ENCODE results near the gene TRPM3. TPM values are rescaled to one million over a fixed set of nuclear protein-coding genes. Genes with fewer than 3 reads are reported as not detected.

Gene TRPM3
- total RNA-seq, 4 donors from 2014 or later: 0.11 to 1.3 (median 0.21) TPM

- no peak for DNase-seq (ENCODE audit: low spot score in 2 of 2)
- Histone ChIP-seq H3K4me3 (no peak overlapping the region), H3K9me3 (no peaks in the 10 kb centered on the region), H3K27me3 (no peaks in the 10 kb centered on the region), H3K4me1 (peaks cover 22% of the 10 kb centered on the region), H3K27ac (peak overlapping the region; percentile 59), H3K36me3 (no peaks in the 10 kb centered on the region)
- TF ChIP-seq EP300 (IDR thresholded peaks at IDR 0.05) (no peak), CTCF (IDR thresholded peaks at IDR 0.05) (no peak), POLR2AphosphoS5 (IDR thresholded peaks at IDR 0.05) (no peak), POLR2A (IDR thresholded peaks at IDR 0.05) (no peak)
- 49% methylated on average over 6 of the region's 6 CpGs for WGBS
Measured at GRCh38 chr9:70495514-70495913, 625.9 kb downstream of the TRPM3 start.

GRCh38 chr9:70494221-70494620, 627.2 kb downstream of the TRPM3 start:
- no peaks in the 10 kb centered on the region for H3K36me3 ChIP-seq
- TF ChIP-seq POLR2A (IDR thresholded peaks at IDR 0.05): no peak
- H3K4me3 ChIP-seq: no peak overlapping the region
- H3K9me3 ChIP-seq: no peaks in the 10 kb centered on the region
- 68% methylated on average over 5 of the region's 5 CpGs for WGBS
- DNase-seq (ENCODE audit: low spot score in 2 of 2): no peak
- H3K4me1 ChIP-seq: peaks cover 27% of the 10 kb centered on the region
- peak overlapping the region; percentile 58 for H3K27ac ChIP-seq
- H3K27me3 ChIP-seq: no peaks in the 10 kb centered on the region

- Histone ChIP-seq H3K4me3 (no peak overlapping the region), H3K27me3 (no peaks in the 10 kb centered on the region), H3K36me3 (no peaks in the 10 kb centered on the region), H3K9me3 (no peaks in the 10 kb centered on the region), H3K4me1 (peaks cover 39% of the 10 kb centered on the region), H3K27ac (no peak overlapping the region)
- 87% methylated on average over 9 of the region's 9 CpGs for WGBS
- TF ChIP-seq POLR2A (IDR thresholded peaks at IDR 0.05) (no peak), POLR2AphosphoS5 (IDR thresholded peaks at IDR 0.05) (no peak), EP300 (IDR thresholded peaks at IDR 0.05) (no peak), CTCF (IDR thresholded peaks at IDR 0.05) (no peak)
- no peak for DNase-seq (ENCODE audit: low spot score in 2 of 2)
Measured at GRCh38 chr9:70493029-70493428, 628.4 kb downstream of the TRPM3 start.

- Histone ChIP-seq H3K9me3 (no peaks in the 10 kb centered on the region), H3K27ac (no peak overlapping the region), H3K4me1 (peaks cover 44% of the 10 kb centered on the region), H3K36me3 (no peaks in the 10 kb centered on the region), H3K4me3 (no peak overlapping the region), H3K27me3 (no peaks in the 10 kb centered on the region)
- DNase-seq (ENCODE audit: low spot score in 2 of 2): no peak
- WGBS: 53% methylated on average over 2 of the region's 2 CpGs
- TF ChIP-seq POLR2A (IDR thresholded peaks at IDR 0.05): no peak
Measured at GRCh38 chr9:70492319-70492777, 629.1 kb downstream of the TRPM3 start.

GRCh38 chr9:70491426-70492318, 629.7 kb downstream of the TRPM3 start:
- H3K36me3 ChIP-seq: no peaks in the 10 kb centered on the region
- H3K27me3 ChIP-seq: no peaks in the 10 kb centered on the region
- DNase-seq (ENCODE audit: low spot score in 2 of 2): no peak
- peaks cover 44% of the 10 kb centered on the region for H3K4me1 ChIP-seq
- H3K27ac ChIP-seq: no peak overlapping the region
- no peak for TF ChIP-seq POLR2A (IDR thresholded peaks at IDR 0.05)
- TF ChIP-seq POLR2AphosphoS5 (IDR thresholded peaks at IDR 0.05): no peak
- no peak for TF ChIP-seq CTCF (IDR thresholded peaks at IDR 0.05)
- no peak for TF ChIP-seq EP300 (IDR thresholded peaks at IDR 0.05)
- no peak overlapping the region for H3K4me3 ChIP-seq
- H3K9me3 ChIP-seq: no peaks in the 10 kb centered on the region
- WGBS: 85% methylated on average over 8 of the region's 8 CpGs

GRCh38 chr9:70490478-70490877, 630.9 kb downstream of the TRPM3 start:
- Histone ChIP-seq H3K36me3 (no peaks in the 10 kb centered on the region), H3K4me1 (peaks cover 49% of the 10 kb centered on the region), H3K27me3 (no peaks in the 10 kb centered on the region), H3K27ac (no peak overlapping the region), H3K4me3 (no peak overlapping the region), H3K9me3 (no peaks in the 10 kb centered on the region)
- no peak for DNase-seq (ENCODE audit: low spot score in 2 of 2)
- WGBS: 95% methylated on average over 5 of the region's 5 CpGs
- TF ChIP-seq POLR2AphosphoS5 (IDR thresholded peaks at IDR 0.05): no peak
- no peak for TF ChIP-seq CTCF (IDR thresholded peaks at IDR 0.05)
- no peak for TF ChIP-seq EP300 (IDR thresholded peaks at IDR 0.05)
- TF ChIP-seq POLR2A (IDR thresholded peaks at IDR 0.05): no peak
